PC-3 (cell line): ENCODE data around the gene SAFB. TPM values are rescaled to one million over a fixed set of nuclear protein-coding genes. Genes with fewer than 3 reads are reported as not detected.

Experiments
- ATAC-seq: fragments of 200-7000 bp; cut with Tn5 transposase; 2 replicates; pipeline ENCODE4 v1.9.1; 2020; ENCODE audit warnings: mild to moderate bottlenecking, moderate library complexity
- BruUV-seq: library from RNA; stranded (reverse); fragments of 400-500 nt; replicated peaks from 2 replicates; lab custom pipeline; 2021; lab: Mats Ljungman, UMichigan
- CTCF ChIA-PET: fragments of 300-600 bp; sonication (Branson Sonifier 250); formaldehyde crosslinking; loops from one replicate; lab custom pipeline; 2022; ENCODE audit warnings: antibody characterized with exemption; lab: Charles Lee
- POLR2A ChIA-PET: fragments of 300-600 bp; sonication (Branson Sonifier 250); formaldehyde crosslinking; loops from one replicate; lab custom pipeline; 2022; ENCODE audit warnings: antibody characterized with exemption; ENCODE audit not compliant: unreplicated experiment; lab: Charles Lee
- DNase-seq: peaks from one replicate; pipeline ENCODE4 v3.0.0-alpha.2; 2015
- H2AFZ ChIP-seq: fragments of 300-600 bp; sonication (generic); 2 replicates; pipeline ENCODE4 v1.6.0; 2016; ENCODE audit warnings: antibody characterized with exemption, low read length
- H3F3A ChIP-seq: fragments of 300-600 bp; sonication (generic); one replicate; pipeline ENCODE4 v1.6.0; 2017; ENCODE audit warnings: antibody characterized with exemption, low read length, control low read depth, mild to moderate bottlenecking; ENCODE audit not compliant: unreplicated experiment
- H3K27ac ChIP-seq: fragments of 300-600 bp; sonication (generic); 2 replicates; pipeline ENCODE4 v1.5.1; 2016; ENCODE audit warnings: mild to moderate bottlenecking, low read length
- H3K27me3 ChIP-seq: fragments of 300-600 bp; sonication (generic); 2 replicates; pipeline ENCODE4 v1.6.1; 2016; ENCODE audit warnings: low read length, mixed read lengths
- H3K36me3 ChIP-seq: fragments of 300-600 bp; sonication (generic); 2 replicates; pipeline ENCODE4 v1.6.1; 2016; ENCODE audit warnings: low read depth, mixed run types, low read length, mixed read lengths
- H3K4me1 ChIP-seq: fragments of 300-600 bp; sonication (generic); 2 replicates; pipeline ENCODE4 v1.5.1; 2016; ENCODE audit warnings: low read length; ENCODE audit not compliant: insufficient read depth
- H3K4me2 ChIP-seq: fragments of 300-600 bp; sonication (generic); 2 replicates; pipeline ENCODE4 v1.6.0; 2016; ENCODE audit warnings: low read length
- H3K4me3 ChIP-seq: fragments of 300-600 bp; sonication (generic); 2 replicates; pipeline ENCODE4 v1.5.1; 2016; ENCODE audit warnings: mild to moderate bottlenecking, low read length, mixed read lengths
- H3K79me2 ChIP-seq: fragments of 300-600 bp; sonication (generic); 2 replicates; pipeline ENCODE4 v1.6.1; 2017; ENCODE audit warnings: low read length, mixed read lengths
- H3K9ac ChIP-seq: fragments of 300-600 bp; sonication (generic); 2 replicates; pipeline ENCODE4 v1.6.0; 2016; ENCODE audit warnings: mild to moderate bottlenecking, low read length
- H3K9me2 ChIP-seq: fragments of 300-600 bp; sonication (generic); replicated peaks from 2 replicates; pipeline ENCODE4 v1.6.1; 2016; ENCODE audit warnings: mixed run types, low read length, mixed read lengths
- H3K9me3 ChIP-seq: fragments of 300-600 bp; sonication (generic); 2 replicates; pipeline ENCODE4 v1.6.1; 2016; ENCODE audit warnings: low read length, mixed read lengths
- H4K20me1 ChIP-seq: fragments of 300-600 bp; sonication (generic); 2 replicates; pipeline ENCODE4 v1.6.1; 2016; ENCODE audit warnings: low read length, mixed read lengths
- CTCF ChIP-seq: fragments of 300-600 bp; sonication (generic); conservative IDR thresholded peaks from 2 replicates; pipeline ENCODE4 v1.5.1; 2017; ENCODE audit warnings: antibody characterized with exemption, low read depth, mild to moderate bottlenecking, low read length
- EZH2 ChIP-seq: fragments of 300-600 bp; sonication (generic); IDR thresholded peaks from one replicate; pipeline ENCODE4 v1.6.1; 2017; ENCODE audit warnings: antibody characterized with exemption, mild to moderate bottlenecking, low read length; ENCODE audit not compliant: unreplicated experiment
- EZH2phosphoT487 ChIP-seq: fragments of 300-600 bp; sonication (generic); IDR thresholded peaks from 2 replicates; pipeline ENCODE4 v1.6.1; 2018; ENCODE audit warnings: mild to moderate bottlenecking, antibody characterized with exemption, low read length, borderline replicate concordance
- intact Hi-C: fragments of 100-400 bp; cut with micrococcal nuclease; formaldehyde crosslinking; loops from 2 replicates; pipeline ENCODE4 v1.9.0; 2023
- total RNA-seq: library from RNA; depleted of rRNA; stranded (reverse); fragments of >200 nt; gene quantifications from 2 replicates; pipeline ENCODE4 v1.2.3, GENCODE V29; 2014

SAFB gene
- total RNA-seq, 1 experiment from 2014 or later: 94.9 TPM

DNA sequence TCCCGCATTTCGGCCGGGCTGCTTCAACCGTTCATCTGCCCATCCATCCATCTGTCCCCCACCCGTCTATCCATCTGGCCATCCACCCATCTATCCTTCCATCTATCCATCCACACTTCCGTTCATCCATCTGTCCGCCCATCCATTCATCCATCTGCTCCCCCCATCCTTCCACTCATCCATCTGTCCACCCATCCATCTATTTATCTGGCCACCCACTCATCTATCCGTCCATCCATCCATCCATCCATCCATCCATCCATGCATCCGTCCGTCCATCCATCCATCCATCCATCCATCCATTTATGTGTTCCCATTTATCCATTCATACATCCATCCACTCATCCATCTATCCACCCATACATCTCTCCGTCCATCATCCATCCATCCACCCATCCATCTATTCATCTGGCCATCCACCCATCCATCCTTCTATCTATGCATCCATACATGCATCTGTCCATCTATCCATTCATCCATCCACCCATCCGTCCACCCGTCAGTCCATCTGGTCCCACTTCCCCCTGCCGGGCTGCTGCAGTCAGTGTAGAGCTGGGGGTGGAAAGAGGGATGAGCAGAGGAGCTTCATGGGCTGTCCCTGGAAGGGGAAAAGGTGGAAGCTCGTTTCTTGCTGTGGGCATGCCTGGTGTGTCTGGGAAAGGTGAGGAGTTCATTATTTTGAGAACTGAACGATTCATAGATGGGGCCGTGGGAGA lies 58.7 kb downstream of the SAFB start:
- intact Hi-C loops: loop anchor here (10.0 kb wide), 2 partner anchors 113 to 1853 kb away; partner anchors contain the start of genes DUS3L and PNPLA6
- ChIA-PET POLR2A (no interaction called here), CTCF (no interaction called here)
- no peak for DNase-seq
- Histone ChIP-seq H2AFZ (peak overlapping the region; percentile 83; the same call in 1 of the 2 replicates), H3K9me3 (no peaks in the 10 kb centered on the region), H3K4me3 (peak overlapping the region; percentile 79), H3K79me2 (peaks cover 13% of the 10 kb centered on the region), H3K27me3 (no peaks in the 10 kb centered on the region), H3K36me3 (no peaks in the 10 kb centered on the region), H3K4me1 (peaks cover 8% of the 10 kb centered on the region; the same call in 1 of the 2 replicates), H3K9me2 (no peaks in the 10 kb centered on the region), H3K27ac (no peak overlapping the region), H4K20me1 (no peaks in the 10 kb centered on the region), H3K4me2 (peak overlapping the region; percentile 92), H3K9ac (no peak overlapping the region), H3F3A (no peaks in the 10 kb centered on the region)
- TF ChIP-seq EZH2phosphoT487 (no peak), EZH2 (no peak), CTCF (no peak)
- ATAC-seq: no peak
- BruUV-seq: TSS peak; percentile 69

DNA sequence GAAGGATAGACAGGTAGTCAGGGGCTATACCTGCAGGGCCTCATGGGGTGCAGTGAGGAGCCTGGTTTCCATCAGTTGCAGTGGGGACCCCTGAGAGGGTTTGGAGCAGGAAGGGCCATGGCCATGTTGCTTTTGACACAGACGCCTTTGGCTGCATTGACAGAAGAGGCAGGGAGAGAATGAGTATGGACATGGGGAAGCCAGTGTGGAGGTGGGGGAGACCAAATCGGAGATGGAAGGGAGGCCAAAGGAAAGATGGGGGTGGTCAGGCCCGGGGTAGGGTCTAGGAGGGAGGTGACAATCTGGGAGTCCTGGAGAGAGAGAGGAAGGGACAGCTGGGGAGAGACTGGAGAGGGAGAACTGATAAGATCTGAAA lies 59.2 kb downstream of the SAFB start:
- no peak overlapping the region for H3K4me3 ChIP-seq
- no peak for DNase-seq
- TF ChIP-seq EZH2: no peak
- no peak for TF ChIP-seq EZH2phosphoT487
- TF ChIP-seq CTCF: no peak
- no peaks in the 10 kb centered on the region for H3K9me3 ChIP-seq
- H3K79me2 ChIP-seq: peaks cover 13% of the 10 kb centered on the region
- no peaks in the 10 kb centered on the region for H3K9me2 ChIP-seq
- no peaks in the 10 kb centered on the region for H3F3A ChIP-seq
- no peak overlapping the region for H2AFZ ChIP-seq
- intact Hi-C loops: loop anchor here (10.0 kb wide), 2 partner anchors 113 to 1853 kb away; partner anchors contain the start of genes DUS3L and PNPLA6
- H3K4me1 ChIP-seq: peaks cover 8% of the 10 kb centered on the region; the same call in 1 of the 2 replicates
- no peak overlapping the region for H3K4me2 ChIP-seq
- no peaks in the 10 kb centered on the region for H4K20me1 ChIP-seq
- H3K27me3 ChIP-seq: no peaks in the 10 kb centered on the region
- no peak for ATAC-seq
- ChIA-PET CTCF (interaction anchor here (0.6 kb wide), 1 partner anchor 60 kb away, joined by 3 read pairs; the partner anchor contains the start of gene SAFB2), POLR2A (no interaction called here)
- no peak overlapping the region for H3K27ac ChIP-seq
- BruUV-seq: no TSS peak
- no peak overlapping the region for H3K9ac ChIP-seq
- no peaks in the 10 kb centered on the region for H3K36me3 ChIP-seq
